Activated CD4-positive, alpha-beta T cell treated with anti-CD3 and anti-CD28 coated beads, Interleukin-2, Interleukin-4, amounts not matched to agents 100 ng/mL and 50 ng/mL, durations not matched to agents 16 hours and 8 hours (primary cell): ENCODE measurements around the gene NUTM2A.
"Not testable (repeated sequence)": the region's sequence is repeated elsewhere in the genome, so short reads cannot be mapped to it uniquely, and the experiment has no call there.

Experiments used
- DNase-seq: peaks from one replicate; pipeline ENCODE4 v3.0.0-alpha.2; 2020; ENCODE audit warnings: low spot score

The NUTM2A gene, protein sequence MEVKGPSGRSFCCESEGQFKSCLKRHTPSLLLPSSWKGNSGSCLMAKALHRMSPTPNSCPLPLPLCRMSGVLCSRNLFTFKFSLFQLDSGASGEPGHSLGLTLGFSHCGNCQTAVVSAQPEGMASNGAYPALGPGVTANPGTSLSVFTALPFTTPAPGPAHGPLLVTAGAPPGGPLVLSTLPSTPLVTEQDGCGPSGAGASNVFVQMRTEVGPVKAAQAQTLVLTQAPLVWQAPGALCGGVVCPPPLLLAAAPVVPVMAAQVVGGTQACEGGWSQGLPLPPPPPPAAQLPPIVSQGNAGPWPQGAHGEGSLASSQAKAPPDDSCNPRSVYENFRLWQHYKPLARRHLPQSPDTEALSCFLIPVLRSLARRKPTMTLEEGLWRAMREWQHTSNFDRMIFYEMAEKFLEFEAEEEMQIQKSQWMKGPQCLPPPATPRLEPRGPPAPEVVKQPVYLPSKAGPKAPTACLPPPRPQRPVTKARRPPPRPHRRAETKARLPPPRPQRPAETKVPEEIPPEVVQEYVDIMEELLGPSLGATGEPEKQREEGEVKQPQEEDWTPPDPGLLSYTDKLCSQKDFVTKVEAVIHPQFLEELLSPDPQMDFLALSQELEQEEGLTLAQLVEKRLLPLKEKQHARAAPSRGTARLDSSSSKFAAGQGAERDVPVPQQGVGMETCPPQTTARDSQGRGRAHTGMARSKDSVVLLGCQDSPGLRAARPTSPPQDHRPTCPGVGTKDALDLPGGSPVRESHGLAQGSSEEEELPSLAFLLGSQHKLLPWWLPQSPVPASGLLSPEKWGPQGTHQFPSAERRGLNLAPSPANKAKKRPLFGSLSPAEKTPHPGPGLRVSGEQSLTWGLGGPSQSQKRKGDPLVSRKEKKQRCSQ

DNA sequence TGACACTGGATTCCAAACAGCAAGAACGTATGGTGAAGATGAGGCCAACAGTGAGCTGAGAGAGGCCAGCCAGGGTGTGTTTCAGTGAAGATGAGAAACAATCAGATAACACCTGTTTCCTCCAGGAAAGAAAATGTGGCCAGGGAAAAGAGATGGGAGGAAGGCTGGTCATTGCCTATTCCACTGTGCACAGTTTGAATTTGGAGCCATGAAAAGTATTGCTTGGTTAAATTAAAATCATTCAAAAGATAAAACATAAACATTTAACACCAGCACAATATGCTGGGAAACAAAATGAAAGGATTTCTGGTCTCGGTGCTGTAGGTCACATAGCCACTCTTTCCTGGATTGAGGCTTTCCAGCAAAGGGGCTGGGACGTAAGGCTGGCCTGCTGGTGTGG lies at the start of gene NUTM2A:
TSS of gene NUTM2A (plus strand) at position 301 of the 400 bp plus-strand sequence. CDS start 383 bp downstream, outside the sequence.
- DNase-seq, result not testable (repeated sequence)

DNA sequence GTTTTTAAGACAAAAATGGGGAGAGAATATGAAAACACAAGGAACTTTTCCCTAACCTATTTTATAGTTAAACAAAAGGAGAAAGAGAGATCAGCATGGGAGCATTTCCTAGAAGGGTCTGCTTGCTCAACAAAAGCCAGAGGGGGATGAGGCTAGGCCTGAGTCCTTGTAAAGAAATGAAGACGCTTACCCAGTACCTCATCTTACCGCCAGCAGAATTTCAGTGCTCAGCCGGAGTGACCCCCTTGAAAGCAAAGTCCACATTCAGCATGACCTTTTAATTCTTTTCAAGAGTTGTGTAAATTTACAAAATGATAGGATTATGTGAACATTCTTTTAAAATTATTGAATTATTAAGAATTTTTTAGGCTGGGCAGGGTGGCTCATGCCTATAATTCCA lies 47.7 kb upstream of the NUTM2A start:
- not testable (repeated sequence) for DNase-seq

DNA sequence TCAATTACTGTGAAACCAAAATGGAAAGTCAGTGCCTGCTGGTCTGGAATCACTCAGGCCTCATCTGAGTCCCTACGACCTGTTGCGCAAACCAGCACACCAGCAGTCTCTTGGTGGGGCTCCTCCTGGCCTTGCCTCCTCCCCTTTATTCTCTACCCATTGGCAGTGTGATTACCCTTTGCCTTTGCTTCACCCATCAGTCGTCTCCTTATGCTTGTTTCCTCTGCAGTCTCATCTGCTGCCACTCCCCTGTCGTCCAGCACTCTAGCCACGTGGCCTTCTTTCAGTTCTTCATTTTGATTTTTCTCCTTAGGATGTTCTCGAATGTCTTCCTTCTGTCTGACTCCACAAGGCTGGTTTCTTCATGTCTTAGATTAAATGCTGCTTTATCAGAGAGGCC lies 40.8 kb upstream of the NUTM2A start:
- not testable (repeated sequence) for DNase-seq

DNA sequence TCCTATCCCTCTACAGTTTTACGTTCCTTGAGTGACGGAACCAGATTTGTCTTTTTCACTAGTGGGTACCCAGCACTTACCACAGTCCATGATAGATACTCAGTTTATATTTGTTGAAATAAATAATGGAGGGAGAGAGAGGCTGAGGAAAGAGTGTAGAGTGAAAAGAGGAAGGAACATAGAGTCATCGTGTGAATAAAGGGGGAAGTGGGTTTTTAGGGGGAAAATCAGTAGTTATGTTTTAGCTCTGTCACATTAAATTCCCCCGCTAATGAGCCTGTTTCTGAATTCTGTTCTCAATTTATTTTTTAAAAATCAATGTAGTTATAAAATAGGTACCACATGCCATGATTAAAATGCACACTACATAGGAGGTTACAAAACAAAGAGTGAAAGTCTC lies 39.2 kb upstream of the NUTM2A start:
- not testable (repeated sequence) for DNase-seq

DNA sequence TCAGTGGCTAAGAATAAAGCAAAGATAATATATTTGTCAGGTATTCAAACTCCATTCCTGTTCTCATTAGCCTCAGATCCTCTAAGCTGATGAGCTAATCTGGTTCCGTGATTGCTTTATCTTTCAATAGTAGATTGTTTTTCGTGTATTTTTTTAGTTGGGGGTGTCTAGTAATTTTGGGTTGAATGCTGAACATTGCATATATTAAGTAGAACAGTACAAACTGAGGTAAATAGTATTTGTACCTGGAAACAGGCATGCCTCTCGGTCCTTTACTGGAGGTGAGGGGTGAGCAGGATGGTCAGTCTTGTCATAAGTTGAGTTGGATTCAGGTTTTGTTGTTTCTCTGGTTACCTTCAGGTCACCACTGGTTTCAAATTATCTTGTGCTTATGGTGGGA lies 37.7 kb upstream of the NUTM2A start:
- DNase-seq, result not testable (repeated sequence)

DNA sequence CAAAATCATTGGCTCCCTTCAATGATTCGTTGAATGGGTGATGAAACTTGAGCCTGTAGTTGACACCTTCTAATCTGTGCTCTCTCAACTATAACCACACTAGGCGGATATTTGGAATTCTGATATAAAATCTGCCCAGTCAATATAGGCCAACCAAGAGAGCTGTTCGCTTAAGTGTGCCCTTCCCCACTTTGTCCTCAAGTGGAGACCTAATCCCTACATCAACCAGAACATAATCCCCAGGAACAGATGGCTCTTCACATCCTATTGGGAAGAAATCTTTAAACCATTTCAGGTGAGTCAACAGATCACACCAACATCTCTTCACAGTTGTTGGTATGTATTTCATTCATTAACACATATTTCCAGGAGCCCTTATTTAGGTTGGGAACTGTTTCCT lies 33.4 kb upstream of the NUTM2A start:
- DNase-seq, result not testable (repeated sequence)

DNA sequence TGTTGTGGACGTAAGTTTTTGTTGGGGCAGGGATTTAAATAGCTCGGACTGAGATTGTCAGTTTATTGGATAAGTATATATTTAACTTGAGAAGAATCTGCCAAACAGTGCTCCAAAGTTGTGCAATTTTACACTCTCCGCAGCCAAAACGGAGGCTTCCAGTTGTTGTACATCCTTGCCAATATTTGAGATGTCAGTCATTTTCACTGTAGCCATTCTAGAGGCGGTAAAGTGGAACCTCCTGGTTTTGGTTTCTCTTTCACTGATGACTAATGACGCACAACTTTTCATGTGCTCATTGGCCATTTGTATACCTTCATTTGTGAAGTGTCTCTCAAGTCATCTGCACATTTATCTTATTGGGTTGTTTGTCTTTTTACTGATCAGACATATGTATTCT lies 24.3 kb upstream of the NUTM2A start:
- peak; percentile 64 for DNase-seq

DNA sequence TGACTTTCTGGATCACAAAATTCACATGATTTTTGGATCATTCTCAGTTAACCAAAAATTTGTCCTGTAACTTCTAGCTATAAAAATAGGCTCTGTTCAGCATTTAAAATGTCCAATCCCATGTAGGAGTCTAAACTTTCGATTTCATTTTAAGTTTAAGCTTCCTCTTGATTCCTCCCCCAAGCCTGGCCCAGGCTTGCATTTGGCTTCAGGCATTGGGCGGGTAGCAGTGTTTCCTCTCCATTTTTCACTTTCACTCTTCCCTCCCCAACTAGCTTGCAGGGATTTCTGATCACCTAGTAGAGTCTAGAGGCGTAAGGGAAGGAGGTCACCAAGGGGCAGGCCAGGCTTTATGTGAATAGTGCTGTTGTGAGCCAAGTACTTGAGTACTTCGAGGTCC lies 20.4 kb upstream of the NUTM2A start:
- DNase-seq, result not testable (repeated sequence)

DNA sequence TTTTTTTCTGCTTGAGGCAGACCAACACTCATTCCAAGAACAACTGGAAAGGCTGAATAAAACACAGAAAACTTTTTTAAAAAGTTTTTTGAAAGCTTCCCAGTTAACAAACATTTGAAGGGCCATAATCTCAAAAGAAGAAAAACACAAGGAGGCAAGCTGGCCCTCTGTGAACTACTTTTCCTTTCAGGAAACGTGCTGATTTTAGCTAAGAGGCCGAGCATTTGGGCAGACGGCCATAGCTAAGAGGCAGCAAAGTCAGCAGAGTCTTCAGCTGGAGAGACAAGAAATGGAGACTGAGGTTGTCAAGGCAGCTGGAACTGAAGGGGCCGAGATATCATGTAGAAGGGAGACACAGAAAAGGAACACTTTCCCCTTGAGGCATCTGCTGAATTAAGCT lies 18.3 kb upstream of the NUTM2A start:
- DNase-seq, result not testable (repeated sequence)

DNA sequence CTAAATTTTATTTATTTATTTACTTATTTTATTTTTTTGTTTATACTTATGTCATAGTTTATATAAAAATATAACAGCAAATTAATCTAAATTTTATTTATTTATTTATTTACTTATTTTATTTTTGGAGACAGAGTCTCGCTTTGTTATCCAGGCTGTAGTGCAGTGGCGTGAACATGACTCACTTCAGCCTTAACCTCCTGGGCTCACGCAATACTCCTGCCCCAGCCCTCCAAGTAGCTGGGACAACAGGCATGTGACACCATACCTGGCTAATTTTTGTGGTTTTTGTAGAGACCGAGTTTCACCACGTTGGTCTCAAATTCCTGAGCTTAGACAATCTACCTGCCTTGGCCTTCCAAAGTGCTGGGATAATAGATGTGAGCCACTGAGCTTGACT lies 14.9 kb upstream of the NUTM2A start:
- not testable (repeated sequence) for DNase-seq

DNA sequence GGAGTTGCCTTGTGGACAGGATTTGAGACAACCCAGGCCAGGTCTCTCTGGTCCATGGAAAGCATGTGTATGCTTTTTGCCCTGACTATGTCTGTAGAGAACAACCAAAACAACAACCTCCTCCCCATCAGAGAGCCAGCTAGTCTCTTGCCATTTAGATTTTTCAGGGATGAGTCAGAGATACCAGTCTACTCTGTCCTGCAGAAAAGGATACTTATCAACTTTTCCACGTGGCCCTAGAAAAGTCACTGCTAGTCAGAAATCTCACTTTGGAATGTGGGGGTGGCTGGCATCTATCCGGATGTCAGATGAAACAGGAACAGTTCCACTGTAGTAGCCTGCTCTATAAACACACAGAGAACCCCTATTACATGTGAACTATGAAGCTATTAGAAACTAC lies 13.4 kb upstream of the NUTM2A start:
- not testable (repeated sequence) for DNase-seq

DNA sequence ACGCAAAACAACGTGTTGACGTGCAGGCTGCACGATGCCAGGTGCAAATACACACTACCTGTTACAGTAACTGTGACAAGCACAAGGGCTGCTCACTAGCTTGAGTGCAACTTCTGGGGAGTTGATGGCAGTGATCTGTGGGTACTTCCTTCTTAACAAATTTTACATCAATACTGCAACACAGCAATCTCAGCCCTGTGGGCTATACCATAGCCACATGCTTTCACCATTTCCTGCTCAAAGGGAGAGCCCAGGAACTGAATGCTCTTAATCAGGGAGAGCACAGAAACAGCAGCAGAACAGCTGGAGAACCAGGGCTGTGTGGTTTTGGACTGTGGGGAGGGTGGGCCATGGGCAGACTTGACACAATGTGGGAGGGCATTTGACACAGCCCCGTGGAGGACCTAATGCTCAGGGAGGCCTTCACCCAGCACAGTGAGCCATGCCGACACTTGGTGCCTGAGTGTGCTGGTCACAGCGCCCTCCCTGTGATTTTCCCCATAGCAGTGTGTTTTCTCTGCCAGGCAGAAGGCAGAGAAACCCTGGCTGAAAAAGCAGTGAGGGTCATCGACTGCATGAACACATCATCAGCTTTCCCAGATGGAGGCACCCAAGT lies 12.0 kb upstream of the NUTM2A start:
- DNase-seq, result not testable (repeated sequence)

DNA sequence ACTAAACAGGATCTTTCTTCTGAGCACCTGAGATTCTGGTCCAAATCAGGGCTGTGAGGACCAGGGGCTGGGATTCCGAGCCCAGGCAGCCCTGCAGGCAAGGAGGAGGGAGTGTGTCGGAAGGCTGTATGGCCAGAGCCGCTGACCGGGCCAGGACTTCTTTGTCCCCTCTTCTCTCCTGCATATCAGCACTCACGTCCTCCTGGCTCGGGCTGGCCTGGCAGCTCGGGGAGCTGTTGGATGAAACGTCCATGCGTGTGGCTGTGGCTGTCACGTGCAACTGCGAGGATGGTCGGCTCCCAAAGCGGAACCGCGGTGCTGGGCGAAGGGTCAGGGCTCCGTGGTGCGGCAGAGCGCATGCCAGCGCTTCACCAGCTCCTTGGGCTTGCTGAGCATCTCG lies 11.4 kb upstream of the NUTM2A start:
- DNase-seq, result not testable (repeated sequence)

DNA sequence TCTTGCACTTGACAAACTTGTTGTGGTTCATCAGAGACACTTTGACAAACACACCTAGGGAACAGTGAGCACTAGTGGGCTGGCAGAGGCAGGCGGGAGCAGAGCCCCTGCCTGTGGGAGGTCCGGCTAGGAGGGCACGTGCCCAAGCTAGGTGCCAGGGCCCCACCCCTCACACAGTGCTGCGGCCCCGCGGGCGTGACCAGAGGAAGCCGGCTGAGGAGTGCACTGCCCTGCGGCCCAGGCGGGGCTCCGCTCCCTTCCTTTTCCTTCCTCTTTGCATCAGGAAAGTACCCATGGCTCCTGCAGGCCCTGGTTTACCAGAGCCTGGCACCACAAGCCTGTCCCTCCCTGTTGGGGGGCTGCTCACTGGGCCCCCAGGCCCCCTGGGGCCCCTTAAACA lies 9.1 kb upstream of the NUTM2A start:
- not testable (repeated sequence) for DNase-seq

DNA sequence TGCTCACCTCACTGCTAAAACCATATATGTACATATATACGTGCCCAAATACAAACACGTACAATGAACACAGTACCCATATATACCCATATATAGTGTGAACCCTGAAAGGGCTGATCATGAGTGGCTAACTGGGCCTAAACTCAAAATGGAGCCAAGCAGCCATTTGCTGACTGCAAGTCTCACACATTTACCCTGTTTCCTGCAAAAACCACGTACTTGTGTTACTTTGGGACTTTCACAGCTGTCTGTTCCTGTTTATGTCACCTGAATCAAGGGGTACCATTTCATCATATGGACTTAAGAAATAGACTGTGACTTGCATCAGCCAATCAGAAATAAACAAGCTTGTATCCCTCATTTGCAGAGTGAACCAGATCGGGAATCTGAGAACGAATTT lies 5.9 kb upstream of the NUTM2A start:
- DNase-seq, result not testable (repeated sequence)

DNA sequence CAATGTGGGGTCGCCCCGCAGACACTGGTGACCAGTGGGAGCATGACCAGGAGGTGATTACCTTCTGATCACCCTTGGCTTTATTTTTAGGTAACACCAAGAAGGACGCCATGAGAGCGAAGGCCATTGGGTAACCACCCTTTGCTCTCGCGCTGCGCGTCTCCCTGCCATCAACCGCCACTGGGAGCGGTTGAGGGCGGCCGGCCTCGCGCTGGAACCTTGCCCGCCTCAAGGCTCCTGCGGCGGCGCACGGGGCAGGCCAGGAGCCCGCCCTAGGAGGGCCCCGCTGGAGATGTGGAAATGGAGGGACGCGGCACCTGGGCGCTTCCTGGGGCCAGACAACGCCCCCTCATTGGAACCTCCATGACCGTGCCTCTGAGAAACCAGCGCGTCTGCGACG lies 2.5 kb upstream of the NUTM2A start:
- not testable (repeated sequence) for DNase-seq

DNA sequence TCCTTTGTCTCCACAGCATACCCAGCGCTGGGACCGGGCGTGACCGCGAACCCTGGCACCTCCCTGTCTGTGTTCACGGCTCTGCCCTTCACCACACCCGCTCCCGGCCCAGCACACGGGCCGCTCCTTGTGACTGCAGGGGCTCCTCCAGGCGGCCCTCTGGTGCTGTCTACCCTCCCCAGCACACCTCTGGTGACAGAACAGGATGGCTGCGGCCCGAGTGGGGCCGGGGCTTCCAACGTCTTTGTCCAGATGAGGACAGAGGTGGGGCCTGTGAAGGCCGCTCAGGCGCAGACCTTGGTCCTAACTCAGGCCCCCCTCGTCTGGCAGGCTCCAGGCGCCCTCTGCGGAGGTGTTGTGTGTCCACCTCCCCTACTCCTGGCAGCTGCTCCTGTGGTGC lies 3.0 kb downstream of the NUTM2A start:
- not testable (repeated sequence) for DNase-seq

DNA sequence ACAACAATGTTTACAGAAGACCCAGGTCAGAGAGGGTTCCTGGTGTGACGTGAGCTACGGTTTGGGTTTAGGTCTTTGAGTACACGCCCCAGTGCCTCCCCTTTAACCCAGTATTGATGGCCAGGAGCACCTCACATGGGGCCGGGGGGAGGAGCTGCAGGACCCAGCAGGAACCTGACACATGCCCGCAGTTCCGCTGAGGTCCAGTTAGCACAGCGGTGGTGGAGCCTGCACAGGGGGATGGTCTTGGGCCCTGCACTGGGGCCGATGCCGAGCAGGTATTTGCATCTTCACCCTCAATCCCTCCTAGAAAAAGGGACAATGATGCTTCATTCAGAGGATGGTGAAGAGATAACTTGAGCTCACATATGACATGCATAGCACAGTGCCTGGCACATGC lies 4.0 kb downstream of the NUTM2A start:
- DNase-seq, result not testable (repeated sequence)

DNA sequence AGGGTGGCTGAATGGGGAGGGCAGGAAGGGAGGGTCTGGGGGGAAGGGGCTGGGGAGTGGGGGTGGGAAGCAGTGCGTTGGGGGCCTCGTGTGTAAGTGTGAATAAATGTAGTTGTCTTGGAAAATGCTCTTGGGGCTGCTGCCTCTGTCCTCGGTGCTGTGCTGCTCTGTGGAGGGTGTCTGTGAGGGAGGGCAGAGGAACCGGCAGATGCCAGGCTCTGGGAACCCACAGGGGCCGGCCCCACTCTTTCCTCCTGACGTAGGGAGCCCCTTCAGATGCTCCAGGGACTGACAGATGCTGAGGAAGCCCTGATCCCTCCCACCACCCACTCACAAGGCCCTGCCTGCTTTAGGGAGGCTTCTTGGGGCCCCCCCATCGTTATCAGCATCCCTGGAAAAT lies 9.6 kb downstream of the NUTM2A start:
- not testable (repeated sequence) for DNase-seq

DNA sequence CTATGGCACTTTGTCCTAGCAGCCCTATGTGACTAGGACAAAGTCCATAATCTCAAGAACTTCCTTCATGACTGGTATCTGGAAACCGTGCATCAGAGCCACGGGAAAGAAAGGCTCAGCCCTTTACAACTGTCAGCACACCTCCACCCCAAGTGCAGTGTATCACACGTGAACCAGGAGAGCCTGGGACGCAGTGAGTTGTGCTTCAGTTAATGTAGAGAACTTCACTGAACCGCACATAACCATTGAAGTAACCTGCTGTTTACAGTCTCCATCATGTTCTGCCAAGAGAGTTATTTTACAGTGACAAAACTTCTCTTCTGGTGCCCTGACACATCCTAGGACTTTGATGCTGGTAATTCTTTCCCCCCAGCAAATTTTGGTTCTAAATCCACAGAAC lies 12.0 kb downstream of the NUTM2A start:
- not testable (repeated sequence) for DNase-seq

DNA sequence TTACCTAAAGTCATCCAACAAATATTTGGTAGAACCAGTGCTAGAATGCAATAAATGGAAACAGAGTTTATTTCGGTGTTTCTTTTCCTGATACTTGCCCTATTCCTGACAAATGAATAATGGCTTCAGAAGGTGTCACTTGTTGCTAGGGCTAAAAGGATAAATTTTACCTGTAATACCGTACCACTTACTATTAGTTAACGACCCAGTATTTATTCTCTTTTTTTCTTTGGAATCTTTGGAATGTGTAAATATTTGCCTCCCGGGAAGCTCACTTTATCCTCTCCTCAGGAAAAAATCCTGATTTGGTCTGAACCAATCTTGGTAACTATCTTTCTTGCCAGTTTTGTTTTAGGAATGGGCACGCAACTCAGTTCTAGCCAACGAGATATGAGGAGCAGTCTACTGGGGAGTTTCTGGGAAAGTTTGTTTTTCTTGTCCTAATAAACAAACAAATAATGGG lies 14.1 kb downstream of the NUTM2A start:
- not testable (repeated sequence) for DNase-seq

DNA sequence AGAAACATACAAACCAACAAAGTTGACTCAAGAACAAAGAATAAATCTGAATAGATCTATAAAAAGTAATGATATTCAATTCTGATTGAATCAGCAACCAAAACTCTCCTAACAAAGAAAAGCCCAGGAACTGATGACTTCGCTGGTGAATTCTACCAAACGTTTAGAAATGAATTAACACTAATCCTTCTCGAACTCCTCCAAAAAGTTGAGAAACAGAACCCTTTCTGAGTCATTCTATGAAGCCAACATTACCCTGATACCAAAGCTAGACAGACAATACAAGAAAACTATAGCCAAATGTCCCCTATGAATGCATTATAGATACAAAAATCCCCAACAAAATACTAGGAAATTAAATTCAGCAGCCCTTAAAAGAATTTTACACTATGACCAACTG lies 16.9 kb downstream of the NUTM2A start:
- peak; percentile 0 for DNase-seq
